ENCODE measurements around the gene AHRR. TPM values are rescaled to one million over a fixed set of nuclear protein-coding genes. Genes with fewer than 3 reads are reported as not detected.

The AHRR gene
- total RNA-seq, 1 donor: 0.31 TPM

- no peaks in the 10 kb centered on the region for H3K9me3 ChIP-seq (ENCODE audit: low read depth, low read length)
- no peak overlapping the region for H3K4me3 ChIP-seq (ENCODE audit: low read length)
- peaks cover 33% of the 10 kb centered on the region for H3K27me3 ChIP-seq (ENCODE audit: insufficient read depth, low read length)
These were observed 1.7 kb downstream of the AHRR start for GRCh38 chr5:322942-323879.

GRCh38 chr5:324736-325612 lies 3.5 kb downstream of the AHRR start:
- Histone ChIP-seq H3K4me3 (ENCODE audit: low read length) (no peak overlapping the region), H3K27me3 (ENCODE audit: insufficient read depth, low read length) (peaks cover 22% of the 10 kb centered on the region), H3K9me3 (ENCODE audit: low read depth, low read length) (no peaks in the 10 kb centered on the region), H3K4me1 (ENCODE audit: insufficient read depth, low read length) (peaks cover 4% of the 10 kb centered on the region)

More at GRCh38 chr5:322942-323879, 1.7 kb downstream of the AHRR start:
- peaks cover 4% of the 10 kb centered on the region for H3K4me1 ChIP-seq (ENCODE audit: insufficient read depth, low read length)

DNA sequence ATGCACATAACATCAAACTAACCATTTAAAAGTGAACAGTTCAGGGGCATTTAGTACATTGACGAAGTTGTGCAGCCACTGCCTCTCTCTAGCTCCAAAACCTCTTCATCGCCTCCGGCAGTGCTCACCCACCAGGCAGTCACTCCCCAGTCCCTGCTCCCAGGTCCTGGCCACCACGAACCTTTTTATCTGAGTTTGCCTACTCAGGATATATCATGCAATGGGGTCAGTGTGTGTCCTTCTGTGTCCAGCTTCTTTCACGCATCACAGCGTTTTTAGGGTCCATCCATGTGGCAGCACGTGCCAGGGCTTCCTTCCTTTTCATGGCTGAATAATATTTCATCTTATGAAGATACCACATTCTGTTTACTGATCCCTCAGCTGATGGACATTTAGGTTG lies 4.6 kb downstream of the AHRR start:
- no peak overlapping the region for H3K4me3 ChIP-seq (ENCODE audit: low read length)
- H3K4me1 ChIP-seq (ENCODE audit: insufficient read depth, low read length): peaks cover 2% of the 10 kb centered on the region
- H3K27me3 ChIP-seq (ENCODE audit: insufficient read depth, low read length): peaks cover 16% of the 10 kb centered on the region
- no peaks in the 10 kb centered on the region for H3K9me3 ChIP-seq (ENCODE audit: low read depth, low read length)

- Histone ChIP-seq H3K4me1 (ENCODE audit: insufficient read depth, low read length) (no peaks in the 10 kb centered on the region), H3K4me3 (ENCODE audit: low read length) (no peak overlapping the region), H3K9me3 (ENCODE audit: low read depth, low read length) (no peaks in the 10 kb centered on the region), H3K27me3 (ENCODE audit: insufficient read depth, low read length) (no peaks in the 10 kb centered on the region)
These were observed 7.7 kb downstream of the AHRR start for GRCh38 chr5:329121-329735.

DNA sequence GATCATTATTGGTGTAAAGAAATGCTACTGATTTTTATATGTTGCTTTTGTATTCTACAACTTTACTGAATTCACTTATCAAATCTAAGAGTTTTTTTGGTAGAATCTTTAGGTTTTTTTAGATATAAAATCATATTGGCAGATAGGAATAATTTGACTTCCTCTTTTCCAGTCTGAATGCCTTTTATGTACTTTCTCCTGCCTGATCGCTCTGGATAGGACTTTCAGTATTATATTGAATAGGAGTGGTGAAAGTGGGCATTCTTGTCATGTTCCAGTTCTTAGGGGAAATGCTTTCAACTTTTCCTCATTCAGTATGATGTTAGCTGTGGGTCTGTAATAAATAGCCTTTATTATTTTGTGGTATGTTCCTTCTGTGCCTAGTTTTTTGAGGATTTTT lies 8.3 kb downstream of the AHRR start:
- Histone ChIP-seq H3K4me3 (ENCODE audit: low read length) (no peak overlapping the region), H3K4me1 (ENCODE audit: insufficient read depth, low read length) (no peaks in the 10 kb centered on the region), H3K27me3 (ENCODE audit: insufficient read depth, low read length) (no peaks in the 10 kb centered on the region), H3K9me3 (ENCODE audit: low read depth, low read length) (no peaks in the 10 kb centered on the region)

GRCh38 chr5:332843-333242 lies 11.3 kb downstream of the AHRR start:
- no peaks in the 10 kb centered on the region for H3K27me3 ChIP-seq (ENCODE audit: insufficient read depth, low read length)
- no peaks in the 10 kb centered on the region for H3K4me1 ChIP-seq (ENCODE audit: insufficient read depth, low read length)
- no peaks in the 10 kb centered on the region for H3K9me3 ChIP-seq (ENCODE audit: low read depth, low read length)
- H3K4me3 ChIP-seq (ENCODE audit: low read length): no peak overlapping the region

- H3K4me3 ChIP-seq (ENCODE audit: low read length): no peak overlapping the region
- no peaks in the 10 kb centered on the region for H3K4me1 ChIP-seq (ENCODE audit: insufficient read depth, low read length)
- no peaks in the 10 kb centered on the region for H3K27me3 ChIP-seq (ENCODE audit: insufficient read depth, low read length)
- H3K9me3 ChIP-seq (ENCODE audit: low read depth, low read length): no peaks in the 10 kb centered on the region
These were observed 12.4 kb downstream of the AHRR start for GRCh38 chr5:333945-334344.

DNA sequence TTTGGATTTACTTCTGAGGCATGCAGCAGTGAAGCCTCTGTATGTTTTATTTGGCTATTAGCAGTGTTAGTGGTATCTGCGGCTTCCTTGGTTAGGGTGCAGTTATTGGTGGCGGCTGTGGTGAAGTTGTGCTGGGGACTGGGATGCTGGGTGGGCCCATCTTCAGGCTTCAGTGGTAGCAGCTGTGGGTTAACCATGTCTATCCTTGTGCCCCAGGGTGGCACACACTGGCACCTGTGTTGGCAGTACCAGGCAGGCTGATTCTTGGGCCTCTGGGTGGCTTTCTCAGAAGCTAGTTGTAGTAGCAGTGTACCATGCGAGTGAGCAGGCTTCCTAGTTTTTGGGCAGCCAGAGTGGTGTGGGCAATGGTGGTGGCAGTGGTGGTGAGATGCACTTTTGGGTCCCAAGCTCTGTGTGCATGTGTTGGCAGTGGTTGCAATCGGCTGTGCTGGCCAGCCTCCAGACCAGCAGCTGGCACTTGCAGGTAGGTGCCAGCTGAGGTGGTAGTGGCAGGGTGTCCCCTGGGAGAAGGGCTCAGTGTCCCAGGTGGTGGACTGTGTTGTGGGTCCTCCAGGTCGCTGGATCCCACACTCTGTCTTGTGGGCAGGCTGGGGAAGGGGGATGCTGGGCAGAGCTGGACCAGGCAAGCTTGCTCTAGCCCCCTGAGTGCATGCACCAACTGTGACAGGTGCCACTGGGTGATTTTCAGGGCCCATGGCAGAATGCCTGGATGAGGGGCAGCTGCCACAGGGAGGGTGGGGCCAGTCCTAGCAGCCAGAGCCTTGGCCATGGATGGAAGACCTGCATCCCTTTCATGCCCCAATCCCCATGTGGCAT lies 13.6 kb downstream of the AHRR start:
- Histone ChIP-seq H3K4me1 (ENCODE audit: insufficient read depth, low read length) (no peaks in the 10 kb centered on the region), H3K9me3 (ENCODE audit: low read depth, low read length) (no peaks in the 10 kb centered on the region), H3K4me3 (ENCODE audit: low read length) (no peak overlapping the region), H3K27me3 (ENCODE audit: insufficient read depth, low read length) (no peaks in the 10 kb centered on the region)

DNA sequence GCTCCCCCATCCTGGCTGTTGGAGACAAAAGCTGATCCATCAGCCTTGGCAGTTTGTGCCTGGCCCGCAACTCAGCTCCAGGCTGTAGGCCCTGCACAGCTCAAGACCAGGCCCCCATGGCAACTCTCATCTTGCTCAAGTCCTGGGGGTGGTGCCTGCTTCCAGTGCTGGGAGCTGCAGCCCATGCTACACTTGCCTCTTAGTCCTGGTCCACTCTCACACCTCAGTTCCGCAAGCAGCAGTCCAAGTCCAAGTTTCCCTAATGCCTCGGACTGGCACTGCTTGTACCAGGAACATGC lies 14.2 kb downstream of the AHRR start:
- Histone ChIP-seq H3K4me1 (ENCODE audit: insufficient read depth, low read length) (no peaks in the 10 kb centered on the region), H3K4me3 (ENCODE audit: low read length) (no peak overlapping the region), H3K27me3 (ENCODE audit: insufficient read depth, low read length) (no peaks in the 10 kb centered on the region), H3K9me3 (ENCODE audit: low read depth, low read length) (no peaks in the 10 kb centered on the region)

- Histone ChIP-seq H3K4me3 (ENCODE audit: low read length) (no peak overlapping the region), H3K27me3 (ENCODE audit: insufficient read depth, low read length) (peaks cover 6% of the 10 kb centered on the region)
These were observed 16.1 kb downstream of the AHRR start for GRCh38 chr5:337563-338130.

GRCh38 chr5:342501-343460 lies 21.3 kb downstream of the AHRR start:
- Histone ChIP-seq H3K4me1 (ENCODE audit: insufficient read depth, low read length) (no peaks in the 10 kb centered on the region), H3K9me3 (ENCODE audit: low read depth, low read length) (no peaks in the 10 kb centered on the region), H3K27me3 (ENCODE audit: insufficient read depth, low read length) (peaks cover 15% of the 10 kb centered on the region), H3K4me3 (ENCODE audit: low read length) (no peak overlapping the region)

More at GRCh38 chr5:337563-338130, 16.1 kb downstream of the AHRR start:
- H3K9me3 ChIP-seq (ENCODE audit: low read depth, low read length): no peaks in the 10 kb centered on the region
- H3K4me1 ChIP-seq (ENCODE audit: insufficient read depth, low read length): no peaks in the 10 kb centered on the region

GRCh38 chr5:343461-344401 lies 22.2 kb downstream of the AHRR start:
- no peak overlapping the region for H3K4me3 ChIP-seq (ENCODE audit: low read length)
- no peaks in the 10 kb centered on the region for H3K4me1 ChIP-seq (ENCODE audit: insufficient read depth, low read length)
- H3K9me3 ChIP-seq (ENCODE audit: low read depth, low read length): no peaks in the 10 kb centered on the region
- peaks cover 15% of the 10 kb centered on the region for H3K27me3 ChIP-seq (ENCODE audit: insufficient read depth, low read length)

All from mononuclear cell (primary cell).